ENCODE results near the gene DBN1.
"Not testable (repeated sequence)": the region's sequence is repeated elsewhere in the genome, so short reads cannot be mapped to it uniquely, and the experiment has no call there.

Gene DBN1

GRCh38 chr5:177430140-177430951 is 43.1 kb downstream of the DBN1 start:
- Mint-ChIP-seq H3K27ac (peak overlapping the region; percentile 93), H3K4me3 (peak overlapping the region; percentile 76), H3K36me3 (peaks cover 96% of the 10 kb centered on the region), H3K4me1 (peaks cover 74% of the 10 kb centered on the region), H3K9me3 (no peaks in the 10 kb centered on the region)
- DNase-seq (ENCODE audit: low spot score in 2 of 2) (no peak), ATAC-seq (no peak)

GRCh38 chr5:177429248-177430040 is 44.0 kb downstream of the DBN1 start:
- peak overlapping the region; percentile 93 for H3K27ac Mint-ChIP-seq
- ATAC-seq = peak; percentile 47
- peaks cover 89% of the 10 kb centered on the region for H3K36me3 Mint-ChIP-seq
- DNase-seq (ENCODE audit: low spot score in 2 of 2) = peak; percentile 56 to 87
- H3K9me3 Mint-ChIP-seq = no peaks in the 10 kb centered on the region
- H3K4me1 Mint-ChIP-seq = peaks cover 75% of the 10 kb centered on the region
- peak overlapping the region; percentile 76 for H3K4me3 Mint-ChIP-seq

- Mint-ChIP-seq H3K36me3 (peaks cover 81% of the 10 kb centered on the region), H3K4me1 (peaks cover 72% of the 10 kb centered on the region), H3K9me3 (no peaks in the 10 kb centered on the region), H3K27ac (peak overlapping the region; percentile 93), H3K4me3 (peak overlapping the region; percentile 76)
- DNase-seq (ENCODE audit: low spot score in 2 of 2) = no peak
- ATAC-seq = no peak
Observed at GRCh38 chr5:177428574-177429217, 44.7 kb downstream of the DBN1 start.

- Mint-ChIP-seq H3K9me3 (no peaks in the 10 kb centered on the region), H3K27ac (peak overlapping the region; percentile 93), H3K4me3 (peak overlapping the region; percentile 76), H3K36me3 (peaks cover 75% of the 10 kb centered on the region), H3K4me1 (peaks cover 68% of the 10 kb centered on the region)
- ATAC-seq = no peak
- DNase-seq (ENCODE audit: low spot score in 2 of 2) = peak in 1 of 2 donors; percentile 78
Observed at GRCh38 chr5:177427919-177428573, 45.4 kb downstream of the DBN1 start.

GRCh38 chr5:177427211-177427822 is 46.1 kb downstream of the DBN1 start:
- H3K4me1 Mint-ChIP-seq = peaks cover 62% of the 10 kb centered on the region
- no peaks in the 10 kb centered on the region for H3K9me3 Mint-ChIP-seq
- ATAC-seq (no peak), DNase-seq (ENCODE audit: low spot score in 2 of 2) (peak in 1 of 2 donors; percentile 63)
- peak overlapping the region; percentile 93 for H3K27ac Mint-ChIP-seq
- peaks cover 68% of the 10 kb centered on the region for H3K36me3 Mint-ChIP-seq
- H3K4me3 Mint-ChIP-seq = peak overlapping the region; percentile 76

GRCh38 chr5:177426566-177427210 is 46.7 kb downstream of the DBN1 start, which contains the start of gene GRK6:
Gene GRK6, plus strand, starts transcription at chr5:177426676. Its CDS starts 170 bp downstream, at chr5:177426846.
- peaks cover 55% of the 10 kb centered on the region for H3K4me1 Mint-ChIP-seq
- H3K36me3 Mint-ChIP-seq = peaks cover 61% of the 10 kb centered on the region
- peak in 1 of 2 donors; percentile 86 for DNase-seq (ENCODE audit: low spot score in 2 of 2)
- peak; percentile 71 for ATAC-seq
- peak within 1 kb of the TSS; percentile 93 for H3K27ac Mint-ChIP-seq
- no peaks in the 10 kb centered on the region for H3K9me3 Mint-ChIP-seq
- peak within 1 kb of the TSS; percentile 76 for H3K4me3 Mint-ChIP-seq

GRCh38 chr5:177425801-177426565 is 47.5 kb downstream of the DBN1 start:
- DNase-seq (ENCODE audit: low spot score in 2 of 2) (peak; percentile 90 to 99), ATAC-seq (peak; percentile 89)
- H3K4me3 Mint-ChIP-seq = peak overlapping the region; percentile 76
- peak overlapping the region; percentile 93 for H3K27ac Mint-ChIP-seq
- no peaks in the 10 kb centered on the region for H3K9me3 Mint-ChIP-seq
- peaks cover 54% of the 10 kb centered on the region for H3K36me3 Mint-ChIP-seq
- peaks cover 48% of the 10 kb centered on the region for H3K4me1 Mint-ChIP-seq

GRCh38 chr5:177425196-177425800 is 48.1 kb downstream of the DBN1 start:
- peak overlapping the region; percentile 76 for H3K4me3 Mint-ChIP-seq
- ATAC-seq (no peak), DNase-seq (ENCODE audit: low spot score in 2 of 2) (no peak)
- H3K36me3 Mint-ChIP-seq = peaks cover 47% of the 10 kb centered on the region
- no peaks in the 10 kb centered on the region for H3K9me3 Mint-ChIP-seq
- peaks cover 42% of the 10 kb centered on the region for H3K4me1 Mint-ChIP-seq
- peak overlapping the region; percentile 93 for H3K27ac Mint-ChIP-seq

GRCh38 chr5:177423671-177424070 is 49.8 kb downstream of the DBN1 start:
- peaks cover 25% of the 10 kb centered on the region for H3K4me1 Mint-ChIP-seq
- peaks cover 31% of the 10 kb centered on the region for H3K36me3 Mint-ChIP-seq
- ATAC-seq (no peak), DNase-seq (ENCODE audit: low spot score in 2 of 2) (no peak)
- no peak overlapping the region for H3K4me3 Mint-ChIP-seq
- no peak overlapping the region for H3K27ac Mint-ChIP-seq
- H3K9me3 Mint-ChIP-seq = no peaks in the 10 kb centered on the region

GRCh38 chr5:177421062-177421798 is 52.2 kb downstream of the DBN1 start:
- Mint-ChIP-seq H3K27ac (no peak overlapping the region), H3K9me3 (no peaks in the 10 kb centered on the region), H3K4me3 (no peak overlapping the region), H3K4me1 (peaks cover 21% of the 10 kb centered on the region), H3K36me3 (peaks cover 10% of the 10 kb centered on the region)
- ATAC-seq = no peak
- no peak for DNase-seq (ENCODE audit: low spot score in 2 of 2)

- peaks cover 14% of the 10 kb centered on the region for H3K4me1 Mint-ChIP-seq
- H3K9me3 Mint-ChIP-seq; DNase-seq (ENCODE audit: low spot score in 2 of 2); ATAC-seq; H3K36me3 Mint-ChIP-seq; H3K27ac Mint-ChIP-seq; H3K4me3 Mint-ChIP-seq: not testable (repeated sequence)
Observed at GRCh38 chr5:177420472-177420871, 53.0 kb downstream of the DBN1 start.

- Mint-ChIP-seq H3K4me3 (no peak overlapping the region), H3K27ac (peak overlapping the region; percentile 26), H3K36me3 (no peaks in the 10 kb centered on the region), H3K9me3 (no peaks in the 10 kb centered on the region), H3K4me1 (peaks cover 3% of the 10 kb centered on the region)
- ATAC-seq (no peak), DNase-seq (ENCODE audit: low spot score in 2 of 2) (no peak)
Observed at GRCh38 chr5:177419046-177419445, 54.4 kb downstream of the DBN1 start.

GRCh38 chr5:177417081-177417480 is 56.4 kb downstream of the DBN1 start:
- DNase-seq (ENCODE audit: low spot score in 2 of 2); ATAC-seq; H3K4me3 Mint-ChIP-seq; H3K36me3 Mint-ChIP-seq; H3K9me3 Mint-ChIP-seq; H3K27ac Mint-ChIP-seq: not testable (repeated sequence)
- peaks cover 19% of the 10 kb centered on the region for H3K4me1 Mint-ChIP-seq

All from stimulated activated effector memory CD8-positive, alpha-beta T cell treated with anti-CD3 and anti-CD28 coated beads, Interleukin-12 subunit alpha, Interleukin-12 subunit beta, amount 100 ng/mL, for 72 hours (primary cell).